HepG2 (cell line): Measurements from ENCODE around the gene RBP5. TPM values are rescaled to one million over a fixed set of nuclear protein-coding genes. Genes with fewer than 3 reads are reported as not detected.
A peak's percentile ranks its signal among the peaks of the same experiment; 100 is the strongest.

Experiments used
- HOXA3 ChIP-seq: sonication (generic); formaldehyde crosslinking; IDR thresholded peaks from 2 replicates; pipeline ENCODE4 v1.5.0; 2020; ENCODE audit warnings: missing genetic modification reagents
- ONECUT2 ChIP-seq: sonication (generic); formaldehyde crosslinking; IDR thresholded peaks from 2 replicates; pipeline ENCODE4 v1.4.0; 2020; ENCODE audit warnings: missing genetic modification reagents
- PATZ1 ChIP-seq: sonication (generic); formaldehyde crosslinking; IDR thresholded peaks from 2 replicates; pipeline ENCODE4 v1.4.0; 2020; ENCODE audit warnings: missing genetic modification reagents
- RNF219 ChIP-seq: sonication (generic); formaldehyde crosslinking; IDR thresholded peaks from 2 replicates; pipeline ENCODE4 v1.5.0; 2020; ENCODE audit warnings: mild to moderate bottlenecking, missing genetic modification reagents
- SETDB1 ChIP-seq: sonication (generic); formaldehyde crosslinking; IDR thresholded peaks from 2 replicates; pipeline ENCODE4 v1.5.1; 2020; ENCODE audit warnings: missing genetic modification reagents, mild to moderate bottlenecking, borderline replicate concordance
- SIX4 ChIP-seq: sonication (generic); formaldehyde crosslinking; IDR thresholded peaks from 2 replicates; pipeline ENCODE4 v1.4.0; 2020; ENCODE audit warnings: missing genetic modification reagents
- TFDP2 ChIP-seq: sonication (generic); formaldehyde crosslinking; IDR thresholded peaks from 2 replicates; pipeline ENCODE4 v1.4.0; 2020; ENCODE audit warnings: missing genetic modification reagents
- TGIF2 ChIP-seq: IDR thresholded peaks from 2 replicates; pipeline ENCODE4 v1.6.1; 2016; ENCODE audit warnings: control low read depth, missing compliant biosample characterization
- ZBTB21 ChIP-seq: sonication (generic); formaldehyde crosslinking; IDR thresholded peaks from 2 replicates; pipeline ENCODE4 v1.4.0; 2020; ENCODE audit warnings: missing genetic modification reagents
- ZKSCAN8 ChIP-seq: IDR thresholded peaks from 2 replicates; pipeline ENCODE4 v1.6.1; 2016; ENCODE audit warnings: borderline replicate concordance, missing genetic modification reagents, missing compliant biosample characterization
- ZNF18 ChIP-seq: sonication (generic); formaldehyde crosslinking; IDR thresholded peaks from 2 replicates; pipeline ENCODE4 v1.8.0; 2022; ENCODE audit warnings: mild to moderate bottlenecking, missing genetic modification reagents; ENCODE audit not compliant: insufficient replicate concordance
- ZNF235 ChIP-seq: sonication (generic); formaldehyde crosslinking; IDR thresholded peaks from 2 replicates; pipeline ENCODE4 v1.8.1; 2023; ENCODE audit warnings: mild to moderate bottlenecking, missing genetic modification reagents, borderline replicate concordance
- ZNF280B ChIP-seq: sonication (generic); formaldehyde crosslinking; IDR thresholded peaks from 2 replicates; pipeline ENCODE4 v1.5.0; 2020; ENCODE audit warnings: missing genetic modification reagents, mild to moderate bottlenecking, borderline replicate concordance
- ZNF282 ChIP-seq: fragments of 450-650 bp; IDR thresholded peaks from 2 replicates; pipeline ENCODE4 v1.6.1; 2018; ENCODE audit not compliant: partially characterized antibody
- ZNF414 ChIP-seq: sonication (generic); formaldehyde crosslinking; IDR thresholded peaks from 2 replicates; pipeline ENCODE4 v1.5.0; 2020; ENCODE audit warnings: missing genetic modification reagents
- ZNF556 ChIP-seq: sonication (generic); formaldehyde crosslinking; IDR thresholded peaks from 2 replicates; pipeline ENCODE4 v1.4.0; 2020; ENCODE audit warnings: mild to moderate bottlenecking, missing genetic modification reagents, borderline replicate concordance
- ZNF557 ChIP-seq: sonication (generic); formaldehyde crosslinking; IDR thresholded peaks from 2 replicates; pipeline ENCODE4 v1.4.0; 2020; ENCODE audit warnings: missing genetic modification reagents
- ZNF562 ChIP-seq: sonication (generic); formaldehyde crosslinking; IDR thresholded peaks from 2 replicates; pipeline ENCODE4 v1.8.0; 2022; ENCODE audit warnings: missing genetic modification reagents, borderline replicate concordance
- polyA plus RNA-seq, 8 experiments: library from polyadenylated mRNA; depleted of rRNA in 3 of 8; stranded (reverse) in 7 of 8; unstranded in 1 of 8; fragments of >200 nt; fragmentation: Illumina TruSeq in 4 of 8; extraction: Trizol in 4 of 8; gene quantifications; 2 replicates each; pipeline versions ENCODE4 v1.2.1 to v1.2.3, GENCODE V29; 2011 to 2016; ENCODE audit warnings: low read depth in 4 of 8, missing spikeins in 1 of 8, mixed read lengths in 1 of 8; ENCODE audit not compliant: insufficient read depth in 1 of 8
- total RNA-seq, 5 experiments: library from RNA; depleted of rRNA; stranded (reverse); fragments of >200 nt; fragmentation: Illumina TruSeq; extraction: Trizol; gene quantifications; 2 replicates each; pipeline ENCODE4 v1.2.3, GENCODE V29; 2016; ENCODE audit warnings: low read depth in 1 of 5

The RBP5 gene
- total and polyA plus RNA-seq, 2 of the 13 experiments (the other 11 are each of a cell fraction or from before 2014, with no cell fraction given): 13.8 to 19.8 TPM

- TF ChIP-seq ZNF235: no peak
- TF ChIP-seq ZNF556 (CRISPR knock-in tag): no peak
- no peak for TF ChIP-seq ZNF414
- TF ChIP-seq ONECUT2 (CRISPR knock-in tag): no peak
- TF ChIP-seq ZBTB21 (CRISPR knock-in tag): no peak
- no peak for TF ChIP-seq ZNF562 (CRISPR knock-in tag)
- 0 out of 2 replicates have a peak, but pooled peaks have one; percentile 20 for TF ChIP-seq ZNF280B (CRISPR knock-in tag)
- TF ChIP-seq TGIF2: no peak
- TF ChIP-seq ZKSCAN8 (CRISPR knock-in tag): no peak
- TF ChIP-seq SIX4 (CRISPR knock-in tag): no peak
- TF ChIP-seq ZNF18 (CRISPR knock-in tag): no peak
- no peak for TF ChIP-seq SETDB1
- no peak for TF ChIP-seq TFDP2 (CRISPR knock-in tag)
- TF ChIP-seq ZNF557: no peak
- no peak for TF ChIP-seq RNF219 (CRISPR knock-in tag)
- TF ChIP-seq PATZ1 (CRISPR knock-in tag): peak; percentile 22; the same call in 1 of the 2 replicates
- no peak for TF ChIP-seq HOXA3 (CRISPR knock-in tag)
- TF ChIP-seq ZNF282: no peak
These were observed 2.2 kb upstream of the RBP5 start (continued) for GRCh38 chr12:7130701-7131501.
